ENCODE results near the gene ING3.
"Not testable (repeated sequence)": the region's sequence is repeated elsewhere in the genome, so short reads cannot be mapped to it uniquely, and the experiment has no call there.

GRCh38 chr7:120983592-120983991 lies 33.0 kb downstream of the ING3 start:
- not testable (repeated sequence) for TF ChIP-seq CTCF (IDR thresholded peaks at IDR 0.05; ENCODE audit: low read depth, low read length); EZH2phosphoT487 (IDR thresholded peaks at IDR 0.05; ENCODE audit: low read depth)

Measured in OCI-LY3 (cell line).